KBM-7 (cell line): ENCODE data around the gene SPCS1.
"Not testable (repeated sequence)": the region's sequence is repeated elsewhere in the genome, so short reads cannot be mapped to it uniquely, and the experiment has no call there.

ENCODE experiments used
- DNase-seq: peaks from one replicate; pipeline ENCODE4 v3.0.0-alpha.2; 2015
- in situ Hi-C: fragments of 300-500 bp; cut with MboI; formaldehyde crosslinking; loops from 2 replicates; pipeline ENCODE4 v1.14.3; 2020; ENCODE audit warnings: low sequenced_read_pairs, low pct_unique_long_range_greater_than_20kb, mixed read lengths

Gene SPCS1

GRCh38 chr3:52705688-52706686 lies at the start of gene SPCS1, which contains the start of gene GLT8D1:
TSS of gene SPCS1 (plus strand) at chr3:52706106. CDS start at chr3:52706247, 141 bp downstream.
TSS of gene GLT8D1 (minus strand) at chr3:52705791. CDS start at chr3:52700460, 5,331 bp downstream.
- in situ Hi-C loops = no loop called here
- DNase-seq = peak; percentile 91

DNA sequence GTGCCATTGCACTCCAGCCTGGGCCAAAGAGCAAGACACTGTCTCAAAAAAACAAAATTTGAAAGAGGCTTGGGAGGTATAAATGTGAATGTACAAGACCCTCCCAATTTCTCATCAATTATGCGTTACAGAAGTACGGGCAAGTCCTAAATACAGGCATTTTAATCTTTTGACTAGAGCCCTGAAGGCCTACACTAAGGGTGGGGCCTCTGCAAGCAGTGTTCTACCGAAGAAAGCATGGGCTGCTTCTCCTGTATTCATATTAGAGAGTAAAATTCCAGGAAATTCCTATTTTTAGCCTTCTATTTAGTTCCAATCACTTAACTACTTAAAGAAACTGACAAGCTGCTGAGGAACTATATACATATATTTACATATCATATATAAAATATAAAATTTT lies 45.9 kb upstream of the SPCS1 start:
- no peak for DNase-seq
- in situ Hi-C loops = no loop called here

GRCh38 chr3:52663098-52663497 lies 42.8 kb upstream of the SPCS1 start:
- in situ Hi-C loops = no loop called here
- no peak for DNase-seq

DNA sequence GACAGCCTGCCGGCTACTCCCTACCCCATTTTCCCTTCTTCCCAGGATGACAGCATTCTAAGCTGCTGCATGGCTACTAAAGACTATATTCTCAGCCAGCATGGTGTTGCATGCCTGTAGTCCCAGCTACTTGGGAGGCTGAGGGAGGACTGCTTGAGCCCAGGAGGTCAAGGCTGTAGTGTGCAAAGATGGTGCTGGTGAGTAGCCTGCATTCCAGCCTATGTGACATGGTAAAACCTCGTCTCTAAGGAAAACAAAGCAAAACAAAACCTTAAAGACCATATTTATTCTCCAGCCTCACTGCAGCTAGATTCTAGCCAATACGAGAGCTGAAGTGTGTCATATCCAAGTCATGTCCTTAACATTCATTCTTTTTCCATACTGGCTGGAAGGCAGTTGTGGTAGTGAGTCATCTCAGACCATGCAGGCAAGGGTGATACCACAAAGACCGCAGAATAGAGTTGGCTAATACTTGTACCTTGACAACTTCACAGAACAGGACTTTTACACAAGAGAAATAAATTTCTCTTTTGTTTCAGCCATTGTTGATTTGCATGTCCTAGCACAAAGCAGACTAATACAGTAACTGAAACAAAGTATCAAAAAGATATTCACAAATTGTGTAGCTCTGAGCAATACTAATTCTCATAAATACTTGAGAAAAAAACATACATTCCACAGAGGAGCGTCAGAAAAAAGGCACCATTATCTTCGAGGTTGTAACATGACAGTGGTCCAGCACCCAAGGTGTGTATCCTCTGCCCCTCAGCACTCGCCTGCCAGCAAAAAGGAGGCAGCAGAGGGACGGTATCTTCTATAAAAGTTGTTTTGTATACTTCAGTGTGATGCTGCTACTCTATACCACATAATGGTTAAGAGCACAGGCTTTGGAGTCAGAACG lies 35.0 kb upstream of the SPCS1 start:
- DNase-seq = peak; percentile 90
- in situ Hi-C loops = no loop called here

- no peak for DNase-seq
- in situ Hi-C loops = no loop called here
These were observed 34.2 kb upstream of the SPCS1 start for GRCh38 chr3:52671676-52672075.

GRCh38 chr3:52676201-52676600 lies 29.7 kb upstream of the SPCS1 start:
- in situ Hi-C loops, DNase-seq: not testable (repeated sequence)

- in situ Hi-C loops = no loop called here
- no peak for DNase-seq
These were observed 27.4 kb upstream of the SPCS1 start for GRCh38 chr3:52678265-52679198.

DNA sequence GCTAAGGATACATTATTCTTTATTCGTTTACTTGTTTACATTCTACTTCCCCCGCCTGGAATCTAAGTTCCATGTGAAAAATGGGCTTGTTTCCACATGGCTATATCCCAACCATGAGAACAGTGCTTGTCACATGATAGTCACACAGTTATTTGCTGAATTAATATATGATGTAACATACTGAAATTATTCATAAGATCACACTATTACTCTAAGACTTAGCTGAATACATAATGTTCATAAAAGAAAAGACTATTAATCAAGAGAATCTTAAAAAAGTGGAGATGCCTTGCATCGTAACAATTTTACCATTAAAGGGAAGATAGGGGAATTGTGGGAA lies 26.7 kb upstream of the SPCS1 start:
- no peak for DNase-seq
- in situ Hi-C loops = no loop called here

DNA sequence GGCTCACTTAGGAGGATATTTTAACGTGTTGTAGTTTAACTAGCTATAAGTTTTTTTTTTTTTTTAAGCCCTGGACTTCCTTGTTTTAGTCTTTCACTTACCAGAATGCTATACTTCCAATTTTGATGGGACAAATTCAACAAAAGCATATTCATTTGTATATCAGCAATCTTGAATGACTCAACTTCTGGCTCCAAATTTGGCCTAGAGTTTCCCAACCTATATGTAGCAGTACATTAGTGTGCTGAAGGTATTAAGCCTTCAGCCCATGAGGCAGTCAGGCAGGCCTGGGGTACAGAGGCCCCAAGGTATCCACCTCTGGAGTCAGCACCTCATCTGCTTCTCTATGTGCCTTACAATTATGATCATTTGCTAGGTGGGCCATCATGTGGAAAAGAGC lies 26.1 kb upstream of the SPCS1 start:
- in situ Hi-C loops = no loop called here
- no peak for DNase-seq

GRCh38 chr3:52681596-52681995 lies 24.3 kb upstream of the SPCS1 start:
- no peak for DNase-seq
- in situ Hi-C loops = no loop called here

DNA sequence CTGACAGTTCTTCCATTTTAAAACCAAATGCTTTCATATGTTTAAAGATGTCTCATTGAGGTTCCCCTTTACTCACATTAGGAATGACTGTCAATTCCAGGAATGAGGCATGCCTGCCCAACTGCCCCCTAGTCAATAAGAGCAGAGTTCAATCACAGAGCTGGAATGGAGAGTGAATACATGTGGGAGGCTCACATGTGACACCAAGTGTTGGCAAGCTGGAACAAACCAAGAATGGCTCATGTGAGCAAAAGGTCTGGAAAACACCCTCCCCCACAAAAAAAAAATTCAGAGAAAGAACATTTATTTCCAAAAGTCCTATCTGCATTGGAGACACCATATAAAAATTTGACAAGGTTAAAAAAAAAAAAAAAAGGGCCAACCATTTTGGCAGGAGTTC lies 23.9 kb upstream of the SPCS1 start:
- in situ Hi-C loops = no loop called here
- DNase-seq = peak; percentile 57

DNA sequence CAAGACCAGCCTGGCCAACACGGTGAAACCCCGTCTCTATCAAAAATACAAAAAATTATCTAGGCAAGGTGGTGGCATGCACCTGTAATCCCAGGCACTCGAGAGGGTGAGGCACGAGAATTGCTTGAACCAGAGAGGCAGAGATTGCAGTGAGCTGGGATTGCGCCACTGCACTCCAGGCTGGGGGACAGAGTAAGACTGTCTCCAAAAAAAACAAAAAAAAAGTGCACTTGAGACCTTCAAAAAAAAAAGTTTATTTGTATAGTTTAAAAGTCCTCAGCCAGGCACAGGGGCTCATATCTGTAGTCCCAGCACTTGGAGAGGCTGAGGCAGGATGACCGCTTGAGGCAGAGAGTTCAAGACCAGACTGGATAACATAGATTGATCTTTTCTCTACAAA lies 22.3 kb upstream of the SPCS1 start:
- DNase-seq = no peak

GRCh38 chr3:52684184-52684583 lies 21.7 kb upstream of the SPCS1 start:
- in situ Hi-C loops = no loop called here
- DNase-seq = no peak

More for the DNA sequence above, 22.3 kb upstream of the SPCS1 start:
- in situ Hi-C loops = no loop called here

GRCh38 chr3:52685285-52685708 lies 20.6 kb upstream of the SPCS1 start:
- DNase-seq = peak; percentile 69
- in situ Hi-C loops = no loop called here

- in situ Hi-C loops = no loop called here
- DNase-seq = peak; percentile 96
These were observed 19.9 kb upstream of the SPCS1 start, which contains the start of the genes GNL3 and PBRM1 for GRCh38 chr3:52685709-52686691. TSS of gene GNL3 (plus strand) at chr3:52686032. CDS start at chr3:52686093, 61 bp downstream. TSS of gene PBRM1 (minus strand) at chr3:52685913.

- in situ Hi-C loops = no loop called here
- DNase-seq = no peak
These were observed 17.6 kb upstream of the SPCS1 start for GRCh38 chr3:52688266-52688665.

DNA sequence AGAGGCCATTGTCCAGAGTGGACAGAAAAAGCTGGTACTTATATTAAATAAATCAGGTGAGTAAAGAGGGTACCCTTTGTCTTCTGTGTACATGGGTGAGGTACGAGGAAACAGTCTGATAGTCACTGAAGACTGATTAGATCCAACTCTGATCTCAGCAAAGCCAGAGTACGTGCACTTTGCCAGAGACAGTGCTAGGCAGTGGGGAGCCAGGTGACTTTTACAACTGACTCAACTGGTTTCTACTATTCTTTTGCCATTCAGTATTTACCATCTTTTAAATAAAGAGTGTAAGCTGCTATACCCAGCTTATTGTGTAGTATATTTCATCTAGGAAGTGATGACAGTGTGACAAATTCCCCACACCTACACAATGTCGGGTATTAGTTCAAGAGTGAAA lies 16.8 kb upstream of the SPCS1 start:
- in situ Hi-C loops = no loop called here
- no peak for DNase-seq
